Embryonic facial prominence (tissue), 1 donor: ENCODE data around the gene PTGDR2.
"Not testable (repeated sequence)": the region's sequence is repeated elsewhere in the genome, so short reads cannot be mapped to it uniquely, and the experiment has no call there.

ENCODE experiments used
- DNase-seq: peaks from one replicate; pipeline ENCODE4 v3.0.0-alpha.2; 2016; ENCODE audit errors: extremely low spot score

Gene PTGDR2

GRCh38 chr11:60842668-60843600 lies 12.8 kb downstream of the PTGDR2 start:
- no peak for DNase-seq

GRCh38 chr11:60841797-60842667 lies 13.7 kb downstream of the PTGDR2 start, which contains the start of gene CCDC86:
CCDC86 (plus strand) TSS chr11:60842113; CDS start chr11:60842125, 12 bp downstream.
- DNase-seq: peak; percentile 88

GRCh38 chr11:60840470-60841430 lies 15.0 kb downstream of the PTGDR2 start:
- no peak for DNase-seq

- no peak for DNase-seq
Measured at GRCh38 chr11:60838132-60838531, 17.6 kb downstream of the PTGDR2 start.

GRCh38 chr11:60836866-60837515 lies 18.8 kb downstream of the PTGDR2 start:
- no peak for DNase-seq

- no peak for DNase-seq
Measured at GRCh38 chr11:60835534-60835846, 20.3 kb downstream of the PTGDR2 start.

GRCh38 chr11:60834742-60835533 lies 20.8 kb downstream of the PTGDR2 start:
- DNase-seq: no peak

- DNase-seq: no peak
Measured at GRCh38 chr11:60831501-60832079, 24.2 kb downstream of the PTGDR2 start.

- DNase-seq: no peak
Measured at GRCh38 chr11:60831143-60831500, 24.6 kb downstream of the PTGDR2 start.

GRCh38 chr11:60830478-60831142 lies 25.1 kb downstream of the PTGDR2 start:
- DNase-seq: no peak

- DNase-seq: no peak
Measured at GRCh38 chr11:60825790-60826189, 30.0 kb downstream of the PTGDR2 start.

GRCh38 chr11:60825118-60825517 lies 30.6 kb downstream of the PTGDR2 start:
- DNase-seq: no peak

GRCh38 chr11:60823745-60824306 lies 31.9 kb downstream of the PTGDR2 start:
- DNase-seq: not testable (repeated sequence)

- no peak for DNase-seq
Measured at GRCh38 chr11:60821827-60822599, 33.7 kb downstream of the PTGDR2 start.

- DNase-seq: no peak
Measured at GRCh38 chr11:60818057-60818456, 37.7 kb downstream of the PTGDR2 start.

GRCh38 chr11:60816590-60817157 lies 39.1 kb downstream of the PTGDR2 start:
- no peak for DNase-seq

GRCh38 chr11:60814112-60814511 lies 41.6 kb downstream of the PTGDR2 start:
- DNase-seq: no peak

GRCh38 chr11:60813324-60813723 lies 42.4 kb downstream of the PTGDR2 start:
- no peak for DNase-seq
